HG03571 (cell line): ENCODE data around the gene ROR1.

Experiments used
- ATAC-seq: cut with Tn5 transposase; IDR thresholded peaks from one replicate; pipeline ENCODE4 v1.9.1; 2021; ENCODE audit not compliant: unreplicated experiment

The ROR1 gene

DNA sequence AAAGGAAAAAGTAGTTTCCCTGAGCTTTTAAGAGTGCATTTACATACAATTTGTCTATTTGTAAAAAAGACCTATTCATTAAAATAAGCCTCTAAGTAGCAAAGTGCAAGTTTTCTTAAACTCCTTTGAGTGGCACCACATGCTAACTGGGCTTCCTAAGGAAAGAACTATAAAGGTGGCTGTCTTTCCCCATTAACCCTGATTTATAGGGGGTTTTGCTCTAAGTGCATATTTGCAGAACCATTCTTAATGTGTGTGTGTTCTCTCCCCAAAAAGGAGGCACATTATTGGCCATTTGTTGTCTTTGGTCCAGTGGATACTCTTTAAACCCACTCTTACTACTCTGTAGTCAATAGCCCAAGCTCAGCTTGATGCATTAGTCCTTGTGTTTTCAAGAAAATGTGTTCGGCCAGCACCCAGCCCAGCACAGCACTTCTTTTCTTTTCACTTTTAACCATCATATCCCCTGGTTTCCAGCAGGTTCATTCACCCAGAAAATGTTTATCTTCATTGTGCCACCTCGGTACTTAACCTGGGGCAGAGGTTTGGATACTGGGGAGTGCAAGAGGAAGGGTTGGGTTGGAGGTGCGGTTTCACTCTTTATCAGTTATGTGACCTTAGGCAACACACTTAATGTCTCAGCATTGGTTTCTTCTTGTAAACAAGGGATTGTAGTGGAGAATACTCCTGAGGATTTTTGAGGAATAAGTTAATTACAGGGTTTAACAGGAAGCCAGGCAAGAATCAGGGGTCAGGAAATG lies 267.7 kb downstream of the ROR1 start:
- ATAC-seq, result no peak

- no peak for ATAC-seq
These were observed 268.7 kb downstream of the ROR1 start for GRCh38 chr1:64042331-64043100.

- no peak for ATAC-seq
These were observed 269.5 kb downstream of the ROR1 start for GRCh38 chr1:64043288-64043687.

DNA sequence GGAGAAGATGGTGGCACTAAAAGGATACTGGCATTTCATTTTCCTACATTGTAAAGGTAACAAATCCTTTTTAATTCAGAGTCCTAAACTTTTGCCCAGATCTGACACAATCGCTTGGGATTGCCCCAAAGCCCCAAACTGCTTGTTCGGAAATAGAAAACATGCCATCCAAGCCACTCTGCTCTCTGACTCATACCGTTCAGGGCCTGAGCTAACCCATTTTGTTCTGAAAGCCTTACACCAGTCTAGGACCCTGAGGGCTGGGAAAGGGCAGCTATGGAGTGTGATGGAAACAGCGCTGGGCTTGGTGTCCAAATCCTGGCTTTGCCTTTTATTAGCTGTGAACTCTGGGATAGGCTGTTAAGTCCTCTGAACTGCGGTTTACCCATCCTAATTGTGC lies 270.2 kb downstream of the ROR1 start:
- no peak for ATAC-seq

DNA sequence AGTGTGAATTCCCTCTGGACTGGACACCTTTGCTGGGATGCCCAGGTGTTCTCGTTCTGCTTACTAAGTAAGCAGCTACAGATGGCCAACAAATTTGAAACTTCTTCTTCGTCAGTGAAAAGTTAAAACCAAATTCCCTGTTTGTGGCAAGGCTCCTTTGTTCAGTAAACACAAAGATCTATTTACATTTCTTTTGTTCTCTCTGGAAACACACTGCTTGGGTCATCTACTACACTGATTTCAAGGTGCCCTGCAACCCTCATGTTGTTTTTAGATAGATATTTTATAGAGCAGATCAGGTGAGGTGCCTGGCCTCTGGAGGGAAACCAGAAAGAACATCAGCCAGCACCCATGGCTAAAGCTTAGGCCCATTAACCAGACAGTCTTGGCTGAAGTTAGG lies 272.4 kb downstream of the ROR1 start:
- no peak for ATAC-seq

GRCh38 chr1:64046891-64047290 lies 273.1 kb downstream of the ROR1 start:
- no peak for ATAC-seq

DNA sequence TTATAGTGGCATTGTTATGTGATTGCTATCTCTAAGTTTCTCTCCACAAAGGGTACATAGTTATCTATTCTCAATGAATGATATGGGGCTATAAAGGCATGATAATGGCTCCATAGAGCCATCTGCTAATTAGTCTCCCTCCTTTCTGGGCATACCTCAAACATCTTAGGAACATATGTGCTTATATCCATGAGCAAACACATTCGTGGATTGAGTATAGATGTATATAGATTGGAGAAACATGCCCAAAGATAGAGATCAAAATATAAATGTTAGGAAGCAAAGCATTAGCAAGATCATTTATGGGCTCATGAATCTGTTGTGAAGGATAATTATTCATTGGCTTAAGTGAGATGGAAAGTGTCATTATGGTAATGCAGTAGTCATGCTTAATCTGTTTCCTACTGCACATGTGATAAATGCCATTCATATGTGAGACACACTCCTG lies 273.8 kb downstream of the ROR1 start:
- no peak for ATAC-seq

- ATAC-seq, result no peak
These were observed 276.2 kb downstream of the ROR1 start for GRCh38 chr1:64049900-64050540.

DNA sequence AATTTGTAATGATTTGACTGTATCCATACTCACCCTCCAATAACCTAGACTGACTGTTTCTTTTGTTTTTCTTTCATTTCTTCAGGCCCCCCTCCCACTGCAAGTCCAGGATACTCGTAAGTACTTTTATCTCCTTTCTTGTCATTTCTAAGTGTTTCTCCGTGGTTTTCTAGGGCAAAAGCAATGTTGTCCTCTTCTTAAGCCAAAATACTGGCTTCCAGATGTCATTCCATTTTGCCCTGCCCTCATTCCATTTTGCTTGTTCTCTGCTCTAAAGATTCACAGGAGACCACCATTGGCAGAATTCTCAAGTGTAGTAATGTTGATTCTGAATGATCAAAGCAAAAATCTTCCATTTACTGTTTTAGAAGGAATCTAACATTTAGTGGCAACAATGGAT lies 276.8 kb downstream of the ROR1 start:
- ATAC-seq, result no peak

GRCh38 chr1:64051796-64052195 lies 278.0 kb downstream of the ROR1 start:
- ATAC-seq, result no peak

DNA sequence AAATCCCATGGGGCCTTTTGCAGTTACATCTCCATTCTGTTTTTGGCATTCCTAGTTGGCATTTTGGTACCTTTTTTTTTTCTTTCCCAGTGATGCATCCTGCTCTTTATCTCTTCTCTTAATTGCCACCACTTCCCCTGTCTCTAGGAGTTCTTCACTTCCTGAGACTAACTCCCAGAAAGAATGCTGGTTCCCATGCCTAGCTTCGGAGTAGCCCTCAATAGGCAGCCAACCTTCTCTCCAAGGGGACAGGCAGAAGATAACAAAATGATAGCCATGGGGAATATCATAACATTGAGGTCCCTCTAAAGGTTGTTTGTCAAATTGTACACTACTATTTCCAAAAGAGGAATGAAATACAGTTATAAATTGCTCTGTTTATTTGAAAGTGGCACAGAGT lies 279.0 kb downstream of the ROR1 start:
- no peak for ATAC-seq

- no peak for ATAC-seq
These were observed 281.5 kb downstream of the ROR1 start for GRCh38 chr1:64055310-64055709.

DNA sequence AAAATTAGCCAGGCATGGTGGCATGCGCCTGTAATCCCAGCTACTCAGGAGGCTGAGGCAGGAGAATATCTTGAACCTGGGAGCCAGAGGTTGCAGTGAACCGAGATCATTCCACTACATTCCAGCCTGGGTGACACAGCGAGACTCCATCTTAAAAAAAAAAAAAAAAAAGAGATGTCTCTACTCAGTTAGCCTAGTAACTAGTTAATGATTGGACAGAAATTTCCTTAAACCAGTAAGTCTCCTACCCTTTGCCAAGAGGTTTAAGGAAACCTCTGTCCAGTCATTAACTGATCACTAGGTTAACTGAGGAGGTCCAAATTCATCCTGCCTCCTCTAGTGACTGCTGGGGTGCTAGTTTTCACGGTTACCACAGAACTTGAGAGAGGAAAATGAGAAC lies 285.7 kb downstream of the ROR1 start:
- no peak for ATAC-seq

DNA sequence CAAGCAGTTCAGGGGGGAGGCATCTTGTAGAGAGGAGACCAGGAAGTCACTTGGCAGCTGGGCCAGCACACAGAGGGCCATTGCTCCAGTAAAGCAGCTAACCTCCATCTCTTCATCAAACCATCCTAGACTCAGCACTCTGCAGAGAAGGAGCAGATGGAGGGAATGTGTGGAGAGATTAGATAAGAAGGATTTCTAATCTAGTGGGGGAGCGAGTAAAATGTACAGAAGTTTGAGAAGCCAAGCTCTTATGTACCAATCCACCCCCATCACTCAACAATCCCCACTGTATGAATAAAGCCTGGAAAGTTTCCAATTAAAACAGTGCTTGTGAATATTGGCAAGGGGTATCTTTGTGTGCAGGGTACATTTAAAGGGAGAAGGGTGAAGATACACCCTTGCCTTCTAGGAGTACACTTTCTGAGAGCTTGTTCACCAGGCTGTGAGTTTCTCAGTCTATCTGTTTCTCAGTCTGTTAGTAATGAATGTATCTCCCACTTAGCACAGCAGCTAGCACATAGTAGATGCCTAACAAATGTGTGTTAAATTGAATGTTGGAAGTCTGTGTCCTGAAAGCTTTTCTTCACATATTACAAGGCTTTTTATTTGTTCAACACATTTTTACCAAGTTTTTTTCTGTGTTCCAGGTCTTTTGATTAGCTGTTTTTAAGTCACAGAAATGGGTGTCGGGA lies 286.9 kb downstream of the ROR1 start:
- no peak for ATAC-seq

- no peak for ATAC-seq
These were observed 287.8 kb downstream of the ROR1 start for GRCh38 chr1:64061430-64062104.

GRCh38 chr1:64062529-64062928 lies 288.7 kb downstream of the ROR1 start:
- no peak for ATAC-seq

GRCh38 chr1:64062941-64063581 lies 289.2 kb downstream of the ROR1 start:
- no peak for ATAC-seq

DNA sequence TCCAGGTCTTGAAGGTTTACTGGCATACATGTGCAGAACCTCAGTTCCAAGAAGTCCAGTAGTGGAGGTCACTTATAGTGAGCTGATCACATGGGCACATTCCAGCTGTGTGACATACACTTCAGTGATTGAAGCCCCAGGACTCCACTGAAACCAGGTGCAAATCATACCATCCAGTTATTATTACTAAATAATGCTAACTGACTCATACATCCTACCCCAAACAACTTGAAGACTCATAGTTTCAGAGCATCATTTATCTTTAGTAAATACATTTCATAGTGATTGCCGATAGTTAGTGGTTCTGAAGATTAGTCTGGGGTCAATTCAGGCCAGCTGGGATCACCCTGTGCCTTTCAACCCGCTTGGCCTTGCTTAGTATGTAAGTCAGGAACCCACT lies 291.8 kb downstream of the ROR1 start:
- ATAC-seq, result no peak

DNA sequence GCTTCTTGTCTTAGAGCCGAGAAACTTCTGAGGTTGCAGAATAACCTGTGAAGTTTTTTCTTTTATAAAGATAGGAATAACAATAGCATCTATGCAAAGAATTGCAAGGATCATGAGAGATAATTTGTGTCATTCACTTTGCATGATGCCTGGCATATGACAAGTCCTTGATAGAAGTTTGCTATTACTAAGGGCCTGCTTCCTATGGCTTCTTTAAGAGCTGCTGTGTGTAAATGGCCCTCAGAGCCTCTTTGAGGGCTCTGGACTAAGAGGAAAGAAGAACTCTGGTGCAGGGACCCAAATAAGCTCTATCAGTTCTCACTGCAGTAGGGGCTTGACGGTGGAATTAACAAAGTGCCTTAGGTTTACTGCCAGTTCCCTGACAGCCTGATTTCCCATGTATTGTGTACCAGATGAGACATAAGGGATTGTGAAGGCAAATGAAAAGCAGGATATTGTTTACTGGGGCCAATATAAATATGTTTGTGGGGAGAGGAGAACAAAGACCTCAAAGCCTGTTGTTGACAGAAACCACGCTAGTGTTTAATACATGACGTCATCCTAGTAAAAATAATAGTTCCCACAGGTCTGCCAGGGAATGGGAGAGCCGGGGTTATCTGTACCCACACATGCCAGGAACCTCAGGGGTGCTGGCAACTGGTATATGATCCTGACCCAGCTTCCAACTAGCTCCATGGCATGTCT lies 298.4 kb downstream of the ROR1 start:
- ATAC-seq, result no peak

DNA sequence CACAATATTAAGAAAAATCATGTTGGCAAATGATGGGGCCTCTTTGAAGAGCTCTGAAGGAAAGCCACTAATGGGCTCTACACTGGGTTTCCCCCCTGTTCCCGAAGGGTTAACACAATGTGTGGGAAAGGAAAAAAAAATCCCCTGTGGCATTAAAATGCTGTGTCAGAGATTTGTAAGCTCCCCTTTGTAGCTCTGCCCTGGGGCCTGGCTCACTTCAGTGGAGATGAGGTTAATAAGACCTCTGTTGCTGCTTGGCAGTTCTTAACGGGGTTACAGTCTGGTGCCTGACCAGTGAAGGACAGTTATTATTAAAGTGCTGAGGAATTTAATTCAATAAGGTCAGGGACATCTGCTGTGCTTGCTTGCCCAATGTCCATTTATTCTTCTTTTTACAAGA lies 299.9 kb downstream of the ROR1 start:
- no peak for ATAC-seq
